Fibroblast of pulmonary artery (primary cell): Measurements from ENCODE around the gene ADGRG4.

Experiments used
- DNase-seq: peaks from one replicate; pipeline ENCODE4 v3.0.0-alpha.2; 2010; ENCODE audit warnings: low read depth
- H3K4me3 ChIP-seq: replicated peaks from 2 replicates; pipeline ENCODE4 v1.5.1; 2011; ENCODE audit warnings: low read depth, mild to moderate bottlenecking, control low read depth, low read length, moderate library complexity
- CTCF ChIP-seq: IDR thresholded peaks from 2 replicates; pipeline ENCODE4 v1.5.1; 2011; ENCODE audit warnings: mild to moderate bottlenecking, control low read depth, low read length, inconsistent platforms; ENCODE audit errors: missing control alignments

Gene ADGRG4

GRCh38 chrX:136261321-136261720 lies 39.4 kb upstream of the ADGRG4 start:
- TF ChIP-seq CTCF: no peak
- DNase-seq: no peak
- H3K4me3 ChIP-seq: no peak overlapping the region

- DNase-seq: no peak
- no peak for TF ChIP-seq CTCF
Measured at GRCh38 chrX:136262243-136262642, 38.5 kb upstream of the ADGRG4 start.

GRCh38 chrX:136262812-136263315 lies 37.9 kb upstream of the ADGRG4 start:
- DNase-seq: no peak
- no peak overlapping the region for H3K4me3 ChIP-seq
- no peak for TF ChIP-seq CTCF

More at GRCh38 chrX:136262243-136262642, 38.5 kb upstream of the ADGRG4 start:
- H3K4me3 ChIP-seq: no peak overlapping the region

- no peak for TF ChIP-seq CTCF
- DNase-seq: no peak
- no peak overlapping the region for H3K4me3 ChIP-seq
Measured at GRCh38 chrX:136266828-136267227, 33.9 kb upstream of the ADGRG4 start.

GRCh38 chrX:136268051-136269048 lies 32.4 kb upstream of the ADGRG4 start:
- peak; percentile 69 for TF ChIP-seq CTCF
- H3K4me3 ChIP-seq: no peak overlapping the region
- peak; percentile 57 for DNase-seq

GRCh38 chrX:136269921-136270320 lies 30.8 kb upstream of the ADGRG4 start:
- no peak for DNase-seq
- H3K4me3 ChIP-seq: no peak overlapping the region
- TF ChIP-seq CTCF: no peak
